HepG2 (cell line): ENCODE data around the gene CA7. TPM values are rescaled to one million over a fixed set of nuclear protein-coding genes. Genes with fewer than 3 reads are reported as not detected.

Source experiments
- DDIT3 ChIP-seq: sonication (generic); formaldehyde crosslinking; IDR thresholded peaks from 2 replicates; pipeline ENCODE4 v1.4.0; 2020; ENCODE audit warnings: mild to moderate bottlenecking, missing genetic modification reagents
- ELF1 ChIP-seq: sonication (generic); formaldehyde crosslinking; IDR thresholded peaks from 2 replicates; pipeline ENCODE4 v1.4.0; 2020; ENCODE audit warnings: missing genetic modification reagents
- GTF3A ChIP-seq: sonication (generic); formaldehyde crosslinking; conservative IDR thresholded peaks from 2 replicates; pipeline ENCODE4 v1.4.0; 2020; ENCODE audit warnings: mild to moderate bottlenecking, missing genetic modification reagents
- MTF2 ChIP-seq: sonication (generic); formaldehyde crosslinking; IDR thresholded peaks from 2 replicates; pipeline ENCODE4 v1.5.0; 2020; ENCODE audit warnings: missing genetic modification reagents, borderline replicate concordance
- RFX1 ChIP-seq: fragments of 450-650 bp; IDR thresholded peaks from 2 replicates; pipeline ENCODE4 v1.6.1; 2017
- ZNF143 ChIP-seq: sonication (generic); formaldehyde crosslinking; IDR thresholded peaks from 2 replicates; pipeline ENCODE4 v1.4.0; 2020; ENCODE audit warnings: missing genetic modification reagents
- ZNF275 ChIP-seq: sonication (generic); formaldehyde crosslinking; IDR thresholded peaks from 2 replicates; pipeline ENCODE4 v1.8.0; 2022; ENCODE audit warnings: missing genetic modification reagents, mild to moderate bottlenecking, inconsistent platforms, borderline replicate concordance
- ZNF569 ChIP-seq: sonication (generic); formaldehyde crosslinking; IDR thresholded peaks from 2 replicates; pipeline ENCODE4 v1.5.0; 2020; ENCODE audit warnings: mild to moderate bottlenecking, missing genetic modification reagents, moderate library complexity, borderline replicate concordance
- ZNF572 ChIP-seq: sonication (generic); formaldehyde crosslinking; IDR thresholded peaks from 2 replicates; pipeline ENCODE4 v1.5.1; 2020; ENCODE audit warnings: mild to moderate bottlenecking, missing genetic modification reagents
- ZNF687 ChIP-seq: sonication (generic); formaldehyde crosslinking; IDR thresholded peaks from 2 replicates; pipeline ENCODE4 v1.5.1; 2020; ENCODE audit warnings: mild to moderate bottlenecking, missing genetic modification reagents, moderate library complexity
- polyA plus RNA-seq, 8 experiments: library from polyadenylated mRNA; depleted of rRNA in 3 of 8; stranded (reverse) in 7 of 8; unstranded in 1 of 8; fragments of >200 nt; fragmentation: Illumina TruSeq in 4 of 8; extraction: Trizol in 4 of 8; gene quantifications; 2 replicates each; pipeline versions ENCODE4 v1.2.1 to v1.2.3, GENCODE V29; 2011 to 2016; ENCODE audit warnings: low read depth in 4 of 8, missing spikeins in 1 of 8, mixed read lengths in 1 of 8; ENCODE audit not compliant: insufficient read depth in 1 of 8
- total RNA-seq, 5 experiments: library from RNA; depleted of rRNA; stranded (reverse); fragments of >200 nt; fragmentation: Illumina TruSeq; extraction: Trizol; gene quantifications; 2 replicates each; pipeline ENCODE4 v1.2.3, GENCODE V29; 2016; ENCODE audit warnings: low read depth in 1 of 5
- TF ChIP-seq, protein P1 (sequence below): IDR thresholded peaks from 2 replicates; pipeline ENCODE4 v1.6.1; 2016; ENCODE audit warnings: low read depth, missing genetic modification reagents, missing compliant biosample characterization

Gene CA7
- total and polyA plus RNA-seq, 2 of the 13 experiments (the other 11 are each of a cell fraction or from before 2014, with no cell fraction given) = not detected

- no peak for TF ChIP-seq MTF2
- TF ChIP-seq ZNF275 (CRISPR knock-in tag) = no peak
- no peak for TF ChIP-seq DDIT3 (CRISPR knock-in tag)
- no peak for TF ChIP-seq ZNF569 (CRISPR knock-in tag)
- no peak for TF ChIP-seq ELF1
- no peak for TF ChIP-seq ZNF572 (CRISPR knock-in tag)
- no peak for TF ChIP-seq GTF3A (CRISPR knock-in tag)
- TF ChIP-seq, protein P1, sequence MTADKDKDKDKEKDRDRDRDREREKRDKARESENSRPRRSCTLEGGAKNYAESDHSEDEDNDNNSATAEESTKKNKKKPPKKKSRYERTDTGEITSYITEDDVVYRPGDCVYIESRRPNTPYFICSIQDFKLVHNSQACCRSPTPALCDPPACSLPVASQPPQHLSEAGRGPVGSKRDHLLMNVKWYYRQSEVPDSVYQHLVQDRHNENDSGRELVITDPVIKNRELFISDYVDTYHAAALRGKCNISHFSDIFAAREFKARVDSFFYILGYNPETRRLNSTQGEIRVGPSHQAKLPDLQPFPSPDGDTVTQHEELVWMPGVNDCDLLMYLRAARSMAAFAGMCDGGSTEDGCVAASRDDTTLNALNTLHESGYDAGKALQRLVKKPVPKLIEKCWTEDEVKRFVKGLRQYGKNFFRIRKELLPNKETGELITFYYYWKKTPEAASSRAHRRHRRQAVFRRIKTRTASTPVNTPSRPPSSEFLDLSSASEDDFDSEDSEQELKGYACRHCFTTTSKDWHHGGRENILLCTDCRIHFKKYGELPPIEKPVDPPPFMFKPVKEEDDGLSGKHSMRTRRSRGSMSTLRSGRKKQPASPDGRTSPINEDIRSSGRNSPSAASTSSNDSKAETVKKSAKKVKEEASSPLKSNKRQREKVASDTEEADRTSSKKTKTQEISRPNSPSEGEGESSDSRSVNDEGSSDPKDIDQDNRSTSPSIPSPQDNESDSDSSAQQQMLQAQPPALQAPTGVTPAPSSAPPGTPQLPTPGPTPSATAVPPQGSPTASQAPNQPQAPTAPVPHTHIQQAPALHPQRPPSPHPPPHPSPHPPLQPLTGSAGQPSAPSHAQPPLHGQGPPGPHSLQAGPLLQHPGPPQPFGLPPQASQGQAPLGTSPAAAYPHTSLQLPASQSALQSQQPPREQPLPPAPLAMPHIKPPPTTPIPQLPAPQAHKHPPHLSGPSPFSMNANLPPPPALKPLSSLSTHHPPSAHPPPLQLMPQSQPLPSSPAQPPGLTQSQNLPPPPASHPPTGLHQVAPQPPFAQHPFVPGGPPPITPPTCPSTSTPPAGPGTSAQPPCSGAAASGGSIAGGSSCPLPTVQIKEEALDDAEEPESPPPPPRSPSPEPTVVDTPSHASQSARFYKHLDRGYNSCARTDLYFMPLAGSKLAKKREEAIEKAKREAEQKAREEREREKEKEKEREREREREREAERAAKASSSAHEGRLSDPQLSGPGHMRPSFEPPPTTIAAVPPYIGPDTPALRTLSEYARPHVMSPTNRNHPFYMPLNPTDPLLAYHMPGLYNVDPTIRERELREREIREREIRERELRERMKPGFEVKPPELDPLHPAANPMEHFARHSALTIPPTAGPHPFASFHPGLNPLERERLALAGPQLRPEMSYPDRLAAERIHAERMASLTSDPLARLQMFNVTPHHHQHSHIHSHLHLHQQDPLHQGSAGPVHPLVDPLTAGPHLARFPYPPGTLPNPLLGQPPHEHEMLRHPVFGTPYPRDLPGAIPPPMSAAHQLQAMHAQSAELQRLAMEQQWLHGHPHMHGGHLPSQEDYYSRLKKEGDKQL (CRISPR knock-in tag) = no peak
- TF ChIP-seq ZNF687 (CRISPR knock-in tag) = no peak
- no peak for TF ChIP-seq ZNF143
- TF ChIP-seq RFX1 = no peak
These were observed 1.0 kb upstream of the CA7 start (continued) for GRCh38 chr16:66843191-66843590.
